Panc1 (cell line): ENCODE results near the gene WDR7. TPM values are rescaled to one million over a fixed set of nuclear protein-coding genes. Genes with fewer than 3 reads are reported as not detected.

Source experiments
- ATAC-seq: fragments of 200-7000 bp; cut with Tn5 transposase; 2 replicates; pipeline ENCODE4 v1.9.1; 2020; ENCODE audit warnings: mild to moderate bottlenecking, moderate library complexity
- BruUV-seq: library from RNA; stranded (reverse); fragments of 400-500 nt; replicated peaks from 2 replicates; lab custom pipeline; 2021; lab: Mats Ljungman, UMichigan
- CTCF ChIA-PET: fragments of 300-600 bp; sonication (Branson Sonifier 250); formaldehyde crosslinking; loops from one replicate; lab custom pipeline; 2022; ENCODE audit warnings: antibody characterized with exemption; lab: Charles Lee
- POLR2A ChIA-PET: fragments of 300-600 bp; sonication (Branson Sonifier 250); formaldehyde crosslinking; loops from one replicate; lab custom pipeline; 2022; ENCODE audit warnings: antibody characterized with exemption; lab: Charles Lee
- DNase-seq: peaks from one replicate; pipeline ENCODE4 v3.0.0-alpha.2; 2010; ENCODE audit warnings: low read depth, low spot score
- H3K27ac ChIP-seq: 2 replicates; pipeline ENCODE4 v1.5.1; 2011; ENCODE audit warnings: mild to moderate bottlenecking, low read length, inconsistent platforms
- H3K27me3 ChIP-seq: fragments of 200-500 bp; sonication (Bioruptor generic); 2 replicates; pipeline ENCODE4 v1.6.0; 2014; ENCODE audit warnings: low read length, inconsistent platforms; ENCODE audit not compliant: control insufficient read depth, insufficient read depth
- H3K36me3 ChIP-seq: fragments of 200-500 bp; sonication (Bioruptor generic); 2 replicates; pipeline ENCODE4 v1.5.1; 2014; ENCODE audit warnings: inconsistent platforms, mild to moderate bottlenecking, low read length, moderate library complexity; ENCODE audit not compliant: control insufficient read depth, insufficient read depth
- H3K4me1 ChIP-seq: 2 replicates; pipeline ENCODE4 v1.5.1; 2011; ENCODE audit warnings: inconsistent platforms, mild to moderate bottlenecking, low read length, moderate library complexity; ENCODE audit not compliant: control insufficient read depth, insufficient read depth
- H3K4me3 ChIP-seq, 2 experiments: 2 replicates each; pipeline ENCODE4 v1.5.1; 2011 to 2012; ENCODE audit warnings: low read depth in 2 of 2, low read length in 2 of 2, mild to moderate bottlenecking in 2 of 2, inconsistent platforms in 1 of 2, moderate library complexity in 1 of 2
- H3K9me3 ChIP-seq: fragments of 200-500 bp; sonication (Bioruptor generic); 2 replicates; pipeline ENCODE4 v1.5.1; 2014; ENCODE audit warnings: low read depth, mild to moderate bottlenecking, inconsistent platforms, low read length, moderate library complexity; ENCODE audit not compliant: control insufficient read depth, insufficient read depth
- POLR2AphosphoS5 ChIP-seq: IDR thresholded peaks from 2 replicates; pipeline ENCODE4 v1.6.1; 2012; ENCODE audit warnings: mild to moderate bottlenecking, low read depth, low read length, moderate library complexity
- SIN3A ChIP-seq: IDR thresholded peaks from 2 replicates; pipeline ENCODE4 v1.6.1; 2012; ENCODE audit warnings: low read depth, mild to moderate bottlenecking, low read length, moderate library complexity, borderline replicate concordance; ENCODE audit not compliant: insufficient read depth
- TCF7L2 ChIP-seq: IDR thresholded peaks from 2 replicates; pipeline ENCODE4 v1.6.1; 2011; ENCODE audit warnings: mild to moderate bottlenecking, low read depth, low read length, inconsistent platforms
- in situ Hi-C: cut with HindIII; loops from 2 replicates; pipeline ENCODE4 v1.10.0; 2016; ENCODE audit warnings: low sequenced_read_pairs, low pct_unique_long_range_greater_than_20kb
- intact Hi-C: fragments of 100-400 bp; cut with micrococcal nuclease; formaldehyde crosslinking; loops from one replicate; pipeline ENCODE4 v1.10.0; 2022; ENCODE audit not compliant: unreplicated experiment
- total RNA-seq: library from RNA; stranded (reverse); gene quantifications from one replicate; pipeline ENCODE4 v1.2.1, GENCODE V29; 2021; ENCODE audit not compliant: unreplicated experiment
- TF ChIP-seq, protein P1 (sequence below), 2 experiments: IDR thresholded peaks; 2 replicates each; pipeline ENCODE4 v1.6.1; 2011 to 2012; ENCODE audit warnings: low read depth in 2 of 2, control low read depth in 1 of 2, low read length in 1 of 2, mild to moderate bottlenecking in 1 of 2, moderate library complexity in 1 of 2; ENCODE audit not compliant: insufficient read depth in 1 of 2
- TF ChIP-seq, protein P2 (sequence below): fragments of 450-650 bp; IDR thresholded peaks from 2 replicates; pipeline ENCODE4 v1.5.1; 2017; ENCODE audit warnings: mild to moderate bottlenecking

Gene WDR7
- total RNA-seq, 1 experiment from 2014 or later = 12.3 TPM

DNA sequence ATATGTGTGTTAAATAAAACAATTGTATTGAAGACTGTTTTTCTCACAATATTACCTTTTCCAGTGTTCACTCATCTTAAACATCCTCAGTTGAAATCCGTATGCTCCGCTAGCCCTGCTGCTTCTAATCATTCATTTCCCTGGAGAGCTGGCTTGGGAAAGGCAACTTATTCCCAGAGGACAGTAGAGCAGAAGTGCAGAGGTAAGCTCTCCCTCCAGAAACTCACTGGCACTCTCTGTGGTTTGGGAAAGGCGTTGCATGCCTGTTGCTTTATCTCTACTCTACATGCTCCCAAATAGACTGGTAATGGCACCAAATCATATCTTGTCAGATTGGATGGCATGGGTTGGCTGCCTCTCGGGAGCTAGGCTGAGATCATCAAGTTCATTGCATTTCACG is 378.6 kb downstream of the WDR7 start:
- H3K27me3 ChIP-seq = no peaks in the 10 kb centered on the region
- ChIA-PET POLR2A (no interaction called here), CTCF (no interaction called here)
- in situ Hi-C loops (no loop called here), intact Hi-C loops (no loop called here)
- H3K4me3 ChIP-seq = no peak overlapping the region
- no TSS peak for BruUV-seq
- ATAC-seq (no peak), DNase-seq (no peak)
- no peaks in the 10 kb centered on the region for H3K9me3 ChIP-seq
- TF ChIP-seq, protein P1, sequence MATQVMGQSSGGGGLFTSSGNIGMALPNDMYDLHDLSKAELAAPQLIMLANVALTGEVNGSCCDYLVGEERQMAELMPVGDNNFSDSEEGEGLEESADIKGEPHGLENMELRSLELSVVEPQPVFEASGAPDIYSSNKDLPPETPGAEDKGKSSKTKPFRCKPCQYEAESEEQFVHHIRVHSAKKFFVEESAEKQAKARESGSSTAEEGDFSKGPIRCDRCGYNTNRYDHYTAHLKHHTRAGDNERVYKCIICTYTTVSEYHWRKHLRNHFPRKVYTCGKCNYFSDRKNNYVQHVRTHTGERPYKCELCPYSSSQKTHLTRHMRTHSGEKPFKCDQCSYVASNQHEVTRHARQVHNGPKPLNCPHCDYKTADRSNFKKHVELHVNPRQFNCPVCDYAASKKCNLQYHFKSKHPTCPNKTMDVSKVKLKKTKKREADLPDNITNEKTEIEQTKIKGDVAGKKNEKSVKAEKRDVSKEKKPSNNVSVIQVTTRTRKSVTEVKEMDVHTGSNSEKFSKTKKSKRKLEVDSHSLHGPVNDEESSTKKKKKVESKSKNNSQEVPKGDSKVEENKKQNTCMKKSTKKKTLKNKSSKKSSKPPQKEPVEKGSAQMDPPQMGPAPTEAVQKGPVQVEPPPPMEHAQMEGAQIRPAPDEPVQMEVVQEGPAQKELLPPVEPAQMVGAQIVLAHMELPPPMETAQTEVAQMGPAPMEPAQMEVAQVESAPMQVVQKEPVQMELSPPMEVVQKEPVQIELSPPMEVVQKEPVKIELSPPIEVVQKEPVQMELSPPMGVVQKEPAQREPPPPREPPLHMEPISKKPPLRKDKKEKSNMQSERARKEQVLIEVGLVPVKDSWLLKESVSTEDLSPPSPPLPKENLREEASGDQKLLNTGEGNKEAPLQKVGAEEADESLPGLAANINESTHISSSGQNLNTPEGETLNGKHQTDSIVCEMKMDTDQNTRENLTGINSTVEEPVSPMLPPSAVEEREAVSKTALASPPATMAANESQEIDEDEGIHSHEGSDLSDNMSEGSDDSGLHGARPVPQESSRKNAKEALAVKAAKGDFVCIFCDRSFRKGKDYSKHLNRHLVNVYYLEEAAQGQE (IDR thresholded peaks at IDR 0.05; ENCODE audit: insufficient read depth in 1 of 2, low read depth in 2 of 2, low read length in 1 of 2) = no peak
- TF ChIP-seq POLR2AphosphoS5 = no peak
- TF ChIP-seq, protein P2, sequence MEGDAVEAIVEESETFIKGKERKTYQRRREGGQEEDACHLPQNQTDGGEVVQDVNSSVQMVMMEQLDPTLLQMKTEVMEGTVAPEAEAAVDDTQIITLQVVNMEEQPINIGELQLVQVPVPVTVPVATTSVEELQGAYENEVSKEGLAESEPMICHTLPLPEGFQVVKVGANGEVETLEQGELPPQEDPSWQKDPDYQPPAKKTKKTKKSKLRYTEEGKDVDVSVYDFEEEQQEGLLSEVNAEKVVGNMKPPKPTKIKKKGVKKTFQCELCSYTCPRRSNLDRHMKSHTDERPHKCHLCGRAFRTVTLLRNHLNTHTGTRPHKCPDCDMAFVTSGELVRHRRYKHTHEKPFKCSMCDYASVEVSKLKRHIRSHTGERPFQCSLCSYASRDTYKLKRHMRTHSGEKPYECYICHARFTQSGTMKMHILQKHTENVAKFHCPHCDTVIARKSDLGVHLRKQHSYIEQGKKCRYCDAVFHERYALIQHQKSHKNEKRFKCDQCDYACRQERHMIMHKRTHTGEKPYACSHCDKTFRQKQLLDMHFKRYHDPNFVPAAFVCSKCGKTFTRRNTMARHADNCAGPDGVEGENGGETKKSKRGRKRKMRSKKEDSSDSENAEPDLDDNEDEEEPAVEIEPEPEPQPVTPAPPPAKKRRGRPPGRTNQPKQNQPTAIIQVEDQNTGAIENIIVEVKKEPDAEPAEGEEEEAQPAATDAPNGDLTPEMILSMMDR = no peak
- no peak for TF ChIP-seq SIN3A
- no peak for TF ChIP-seq TCF7L2
- H3K27ac ChIP-seq = no peak overlapping the region
- H3K36me3 ChIP-seq = no peaks in the 10 kb centered on the region
- no peaks in the 10 kb centered on the region for H3K4me1 ChIP-seq

DNA sequence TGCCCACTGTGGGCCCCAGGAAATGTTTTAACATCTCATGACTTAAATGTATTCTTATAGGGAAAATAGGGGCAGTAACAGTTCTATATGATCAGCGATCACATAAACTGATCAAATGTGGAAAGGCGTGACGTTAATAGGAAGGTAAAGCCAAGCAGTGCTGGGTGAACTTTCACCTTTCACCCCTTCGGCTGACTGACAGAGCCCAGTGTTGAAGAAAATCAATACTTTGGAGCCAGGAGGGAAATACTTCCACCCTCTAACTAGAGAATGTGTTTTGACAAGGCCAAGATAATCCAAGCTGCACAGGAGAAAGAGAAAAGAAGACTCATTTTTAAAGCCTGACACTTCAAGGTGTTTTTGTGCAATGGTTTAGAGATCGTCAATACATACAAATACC is 379.3 kb downstream of the WDR7 start:
- H3K9me3 ChIP-seq = no peaks in the 10 kb centered on the region
- H3K27ac ChIP-seq = no peak overlapping the region
- H3K27me3 ChIP-seq = no peaks in the 10 kb centered on the region
- DNase-seq (no peak), ATAC-seq (no peak)
- ChIA-PET CTCF (no interaction called here), POLR2A (no interaction called here)
- no peaks in the 10 kb centered on the region for H3K36me3 ChIP-seq
- BruUV-seq = no TSS peak
- no peaks in the 10 kb centered on the region for H3K4me1 ChIP-seq
- H3K4me3 ChIP-seq = no peak overlapping the region
- intact Hi-C loops = no loop called here
- in situ Hi-C loops = no loop called here
- TF ChIP-seq POLR2AphosphoS5 = no peak
- no peak for TF ChIP-seq SIN3A
- TF ChIP-seq, protein P2 = no peak
- no peak for TF ChIP-seq TCF7L2
- TF ChIP-seq, protein P1 (IDR thresholded peaks at IDR 0.05; ENCODE audit: insufficient read depth in 1 of 2, low read depth in 2 of 2, low read length in 1 of 2) = no peak
